Measurements from ENCODE around the gene MREG. TPM values are rescaled to one million over a fixed set of nuclear protein-coding genes. Genes with fewer than 3 reads are reported as not detected.
A peak's percentile ranks its signal among the peaks of the same experiment; 100 is the strongest.

Gene MREG
- total RNA-seq, 1 donor from 2014 or later: 48.4 TPM

DNA sequence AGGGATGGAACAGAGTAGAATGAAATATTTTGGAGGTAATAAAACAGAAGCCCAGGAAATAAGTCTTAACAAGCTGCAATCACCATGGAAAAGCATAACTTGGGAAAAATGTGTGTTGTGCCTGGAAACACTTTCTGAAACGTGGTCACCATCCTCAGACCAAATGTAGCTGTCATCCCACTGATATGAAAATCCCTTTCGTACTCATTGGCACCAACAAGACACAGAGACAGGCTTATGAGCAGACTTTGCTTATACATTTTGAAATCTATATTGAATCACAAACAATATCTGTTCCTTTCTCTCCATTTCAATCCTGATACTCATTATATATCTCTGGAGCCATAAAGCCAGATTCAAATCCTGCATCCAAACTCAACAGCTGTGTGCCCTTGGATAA is 28.7 kb downstream of the MREG start:
- H3K36me3 Mint-ChIP-seq (ENCODE audit: unreplicated experiment): peaks cover 49% of the 10 kb centered on the region
- peaks cover 14% of the 10 kb centered on the region for H3K27me3 Mint-ChIP-seq (ENCODE audit: unreplicated experiment)

DNA sequence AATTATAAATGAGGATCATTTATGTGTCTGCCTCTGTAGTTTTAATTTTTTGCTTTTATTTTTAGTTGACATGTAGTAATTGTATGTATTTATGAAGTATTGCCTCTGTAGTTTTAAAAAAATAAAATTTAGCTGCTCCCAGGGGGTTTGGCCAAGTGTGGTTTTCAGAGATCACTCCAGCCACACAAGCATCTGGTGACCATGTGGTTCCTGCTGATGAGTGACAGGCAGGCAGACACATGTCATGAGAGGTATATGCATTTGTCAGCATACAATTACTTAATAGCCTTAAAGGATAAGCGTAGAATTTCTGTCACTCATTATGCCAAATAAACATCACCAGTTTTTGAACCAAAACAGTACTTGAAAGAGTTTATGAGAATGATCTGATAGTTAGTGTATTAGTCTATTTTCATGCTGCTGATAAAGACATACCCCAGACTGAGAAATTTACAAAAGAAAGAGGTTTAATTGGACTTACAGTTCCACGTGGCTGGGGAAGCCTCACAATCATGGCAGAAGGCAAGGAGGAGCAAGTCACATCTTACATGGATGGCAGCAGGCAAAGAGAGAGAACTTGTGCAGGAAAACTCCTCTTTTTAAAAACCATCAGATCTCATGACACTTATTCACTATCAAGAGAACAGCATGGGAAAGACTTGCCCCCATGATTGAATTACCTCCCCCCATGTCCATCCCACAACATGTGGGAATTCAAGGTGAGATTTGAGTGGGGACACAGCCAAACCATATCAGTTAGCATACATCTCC is 29.6 kb downstream of the MREG start:
- DNase-seq: peak; percentile 72
- Mint-ChIP-seq H3K27ac (ENCODE audit: unreplicated experiment) (peak overlapping the region; percentile 96), H3K36me3 (ENCODE audit: unreplicated experiment) (peaks cover 40% of the 10 kb centered on the region), H3K4me3 (ENCODE audit: unreplicated experiment) (peak overlapping the region; percentile 72), H3K27me3 (ENCODE audit: unreplicated experiment) (peaks cover 10% of the 10 kb centered on the region), H3K9me3 (ENCODE audit: unreplicated experiment) (peaks cover 24% of the 10 kb centered on the region), H3K4me1 (ENCODE audit: low read depth, unreplicated experiment) (peaks cover 18% of the 10 kb centered on the region)
- TF ChIP-seq, protein P1, sequence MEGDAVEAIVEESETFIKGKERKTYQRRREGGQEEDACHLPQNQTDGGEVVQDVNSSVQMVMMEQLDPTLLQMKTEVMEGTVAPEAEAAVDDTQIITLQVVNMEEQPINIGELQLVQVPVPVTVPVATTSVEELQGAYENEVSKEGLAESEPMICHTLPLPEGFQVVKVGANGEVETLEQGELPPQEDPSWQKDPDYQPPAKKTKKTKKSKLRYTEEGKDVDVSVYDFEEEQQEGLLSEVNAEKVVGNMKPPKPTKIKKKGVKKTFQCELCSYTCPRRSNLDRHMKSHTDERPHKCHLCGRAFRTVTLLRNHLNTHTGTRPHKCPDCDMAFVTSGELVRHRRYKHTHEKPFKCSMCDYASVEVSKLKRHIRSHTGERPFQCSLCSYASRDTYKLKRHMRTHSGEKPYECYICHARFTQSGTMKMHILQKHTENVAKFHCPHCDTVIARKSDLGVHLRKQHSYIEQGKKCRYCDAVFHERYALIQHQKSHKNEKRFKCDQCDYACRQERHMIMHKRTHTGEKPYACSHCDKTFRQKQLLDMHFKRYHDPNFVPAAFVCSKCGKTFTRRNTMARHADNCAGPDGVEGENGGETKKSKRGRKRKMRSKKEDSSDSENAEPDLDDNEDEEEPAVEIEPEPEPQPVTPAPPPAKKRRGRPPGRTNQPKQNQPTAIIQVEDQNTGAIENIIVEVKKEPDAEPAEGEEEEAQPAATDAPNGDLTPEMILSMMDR (IDR thresholded peaks at IDR 0.05; ENCODE audit: partially characterized antibody, unreplicated experiment): no peak

More for the DNA sequence above, 28.7 kb downstream of the MREG start:
- Mint-ChIP-seq H3K9me3 (ENCODE audit: unreplicated experiment) (peaks cover 29% of the 10 kb centered on the region), H3K4me1 (ENCODE audit: low read depth, unreplicated experiment) (peaks cover 15% of the 10 kb centered on the region), H3K4me3 (ENCODE audit: unreplicated experiment) (no peak overlapping the region), H3K27ac (ENCODE audit: unreplicated experiment) (peak overlapping the region; percentile 96)
- no peak for DNase-seq
- TF ChIP-seq, protein P1 (IDR thresholded peaks at IDR 0.05; ENCODE audit: partially characterized antibody, unreplicated experiment): no peak

DNA sequence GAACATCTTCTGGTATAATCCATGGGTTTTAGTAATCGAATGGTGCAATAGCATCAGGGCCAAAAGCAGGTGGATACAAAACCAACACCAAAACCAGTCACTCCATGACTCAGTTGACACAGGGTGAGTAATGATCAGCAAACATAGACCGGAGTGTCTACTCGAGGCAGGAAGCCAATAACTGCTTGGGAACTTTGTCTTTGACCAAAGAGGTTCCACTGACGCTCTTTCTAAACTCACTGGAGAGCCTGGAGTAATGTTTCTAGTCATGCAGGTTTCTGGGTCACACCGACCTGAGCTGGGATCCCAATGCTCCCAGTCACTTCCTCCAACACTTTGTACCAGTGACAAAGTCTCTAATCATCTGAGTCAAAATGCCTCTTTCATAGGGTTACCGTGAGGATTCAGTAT is 30.9 kb downstream of the MREG start:
- TF ChIP-seq, protein P1 (IDR thresholded peaks at IDR 0.05; ENCODE audit: partially characterized antibody, unreplicated experiment): no peak
- peaks cover 27% of the 10 kb centered on the region for H3K4me1 Mint-ChIP-seq (ENCODE audit: low read depth, unreplicated experiment)

GRCh38 chr2:215981115-215981514 is 32.2 kb downstream of the MREG start:
- Mint-ChIP-seq H3K36me3 (ENCODE audit: unreplicated experiment) (peaks cover 25% of the 10 kb centered on the region), H3K4me1 (ENCODE audit: low read depth, unreplicated experiment) (peaks cover 32% of the 10 kb centered on the region), H3K4me3 (ENCODE audit: unreplicated experiment) (peak overlapping the region; percentile 61), H3K9me3 (ENCODE audit: unreplicated experiment) (peaks cover 16% of the 10 kb centered on the region), H3K27me3 (ENCODE audit: unreplicated experiment) (peaks cover 12% of the 10 kb centered on the region), H3K27ac (ENCODE audit: unreplicated experiment) (peak overlapping the region; percentile 62)
- TF ChIP-seq, protein P1 (IDR thresholded peaks at IDR 0.05; ENCODE audit: partially characterized antibody, unreplicated experiment): no peak
- DNase-seq: no peak

More for the DNA sequence above, 30.9 kb downstream of the MREG start:
- DNase-seq: no peak
- Mint-ChIP-seq H3K27me3 (ENCODE audit: unreplicated experiment) (peaks cover 12% of the 10 kb centered on the region), H3K36me3 (ENCODE audit: unreplicated experiment) (peaks cover 35% of the 10 kb centered on the region), H3K27ac (ENCODE audit: unreplicated experiment) (peak overlapping the region; percentile 96), H3K9me3 (ENCODE audit: unreplicated experiment) (peaks cover 21% of the 10 kb centered on the region), H3K4me3 (ENCODE audit: unreplicated experiment) (no peak overlapping the region)

DNA sequence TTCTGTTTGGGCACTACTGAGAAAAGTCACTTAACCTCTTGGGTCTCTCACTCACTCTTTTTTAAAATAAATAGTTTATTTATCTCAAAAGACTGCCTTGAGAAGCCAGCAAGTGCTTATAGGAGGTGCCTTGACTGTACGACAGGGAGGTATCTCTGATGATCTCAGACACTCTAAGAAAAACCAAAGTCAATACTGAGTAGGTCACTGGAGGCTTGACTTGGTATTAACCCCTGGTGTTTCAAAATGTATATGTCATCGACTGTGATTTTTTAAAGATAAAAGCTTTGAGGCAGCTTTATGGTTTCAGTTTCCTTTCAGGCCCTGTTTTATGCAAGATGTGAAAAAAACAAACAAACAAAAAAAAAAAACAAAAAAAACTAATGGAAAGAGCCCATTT is 33.7 kb downstream of the MREG start:
- H3K4me3 Mint-ChIP-seq (ENCODE audit: unreplicated experiment): no peak overlapping the region
- peaks cover 18% of the 10 kb centered on the region for H3K9me3 Mint-ChIP-seq (ENCODE audit: unreplicated experiment)
- TF ChIP-seq, protein P1 (IDR thresholded peaks at IDR 0.05; ENCODE audit: partially characterized antibody, unreplicated experiment): no peak
- H3K27me3 Mint-ChIP-seq (ENCODE audit: unreplicated experiment): peaks cover 12% of the 10 kb centered on the region
- DNase-seq: no peak
- peaks cover 13% of the 10 kb centered on the region for H3K36me3 Mint-ChIP-seq (ENCODE audit: unreplicated experiment)
- peaks cover 34% of the 10 kb centered on the region for H3K4me1 Mint-ChIP-seq (ENCODE audit: low read depth, unreplicated experiment)
- no peak overlapping the region for H3K27ac Mint-ChIP-seq (ENCODE audit: unreplicated experiment)

All from glutamatergic neuron (in vitro differentiated cells).